Activated CD4-positive, alpha-beta T cell treated with anti-CD3 and anti-CD28 coated beads for 4 hours (primary cell): ENCODE data around the gene ZNF345.

Source experiments
- DNase-seq, 2 donors: peaks; one replicate each; pipeline ENCODE4 v3.0.0-alpha.2; 2020

ZNF345 gene

DNA sequence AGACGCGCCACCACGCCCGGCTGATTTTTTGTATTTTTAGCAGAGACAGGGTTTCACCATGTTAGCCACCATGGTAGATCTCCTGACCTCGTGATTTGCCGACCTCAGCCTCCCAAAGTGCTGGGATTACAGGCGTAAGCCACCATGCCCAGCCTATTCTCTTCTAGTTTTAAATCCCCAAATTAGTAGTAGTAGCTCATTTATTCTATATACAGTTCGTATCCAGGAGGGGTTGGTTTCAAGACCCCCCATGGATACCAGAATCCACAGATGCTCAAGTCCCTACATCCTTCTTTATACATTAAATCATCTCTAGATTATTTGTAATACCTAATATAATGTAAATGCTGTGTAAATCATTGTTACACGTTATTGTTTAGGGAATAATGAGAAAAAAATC, 67.4 kb downstream of the ZNF345 start:
- DNase-seq, result no peak
